KOPT-K1 (cell line): ENCODE results near the gene TMEM232.
"Not testable (repeated sequence)": the region's sequence is repeated elsewhere in the genome, so short reads cannot be mapped to it uniquely, and the experiment has no call there.

ENCODE experiments used
- H3K27ac ChIP-seq: fragments of 200-600 bp; sonication (generic); 2 replicates; pipeline ENCODE4 v1.5.1; 2016; ENCODE audit warnings: antibody characterized with exemption, mild to moderate bottlenecking, low read depth, low read length; ENCODE audit not compliant: poor library complexity, severe bottlenecking
- H3K36me3 ChIP-seq: fragments of 200-600 bp; sonication (generic); 2 replicates; pipeline ENCODE4 v1.5.1; 2017; ENCODE audit warnings: antibody characterized with exemption, mild to moderate bottlenecking, low read length, moderate library complexity; ENCODE audit not compliant: insufficient read depth
- H3K9me3 ChIP-seq: fragments of 200-600 bp; sonication (generic); 2 replicates; pipeline ENCODE4 v1.5.1; 2017; ENCODE audit warnings: antibody characterized with exemption, low read length, mild to moderate bottlenecking; ENCODE audit not compliant: insufficient read depth, poor library complexity, severe bottlenecking

TMEM232 gene

GRCh38 chr5:110536120-110537115, 190.1 kb downstream of the TMEM232 start:
- H3K27ac ChIP-seq: no peak overlapping the region
- no peaks in the 10 kb centered on the region for H3K9me3 ChIP-seq
- H3K36me3 ChIP-seq: no peaks in the 10 kb centered on the region

- not testable (repeated sequence) for H3K9me3 ChIP-seq, H3K36me3 ChIP-seq, H3K27ac ChIP-seq
Observed at GRCh38 chr5:110535146-110535545, 191.3 kb downstream of the TMEM232 start.

- Histone ChIP-seq H3K27ac (no peak overlapping the region), H3K36me3 (no peaks in the 10 kb centered on the region), H3K9me3 (peaks cover 4% of the 10 kb centered on the region)
Observed at GRCh38 chr5:110525762-110526161, 200.7 kb downstream of the TMEM232 start.

- H3K27ac ChIP-seq: no peak overlapping the region
- H3K9me3 ChIP-seq: peaks cover 4% of the 10 kb centered on the region
- no peaks in the 10 kb centered on the region for H3K36me3 ChIP-seq
Observed at GRCh38 chr5:110517396-110517795, 209.1 kb downstream of the TMEM232 start.

GRCh38 chr5:110514030-110514429, 212.4 kb downstream of the TMEM232 start:
- Histone ChIP-seq H3K36me3 (no peaks in the 10 kb centered on the region), H3K27ac (no peak overlapping the region), H3K9me3 (no peaks in the 10 kb centered on the region)

GRCh38 chr5:110512266-110512665, 214.2 kb downstream of the TMEM232 start:
- H3K27ac ChIP-seq: no peak overlapping the region
- no peaks in the 10 kb centered on the region for H3K36me3 ChIP-seq
- no peaks in the 10 kb centered on the region for H3K9me3 ChIP-seq

GRCh38 chr5:110510146-110510545, 216.3 kb downstream of the TMEM232 start:
- no peaks in the 10 kb centered on the region for H3K9me3 ChIP-seq
- H3K27ac ChIP-seq: no peak overlapping the region
- H3K36me3 ChIP-seq: no peaks in the 10 kb centered on the region

- Histone ChIP-seq H3K27ac (no peak overlapping the region), H3K9me3 (no peaks in the 10 kb centered on the region), H3K36me3 (no peaks in the 10 kb centered on the region)
Observed at GRCh38 chr5:110507972-110508371, 218.5 kb downstream of the TMEM232 start.

- H3K9me3 ChIP-seq: no peaks in the 10 kb centered on the region
- H3K27ac ChIP-seq: no peak overlapping the region
- H3K36me3 ChIP-seq: no peaks in the 10 kb centered on the region
Observed at GRCh38 chr5:110506378-110506777, 220.1 kb downstream of the TMEM232 start.

- H3K27ac ChIP-seq: no peak overlapping the region
- no peaks in the 10 kb centered on the region for H3K36me3 ChIP-seq
- H3K9me3 ChIP-seq: no peaks in the 10 kb centered on the region
Observed at GRCh38 chr5:110496276-110496675, 230.2 kb downstream of the TMEM232 start.

- Histone ChIP-seq H3K27ac (no peak overlapping the region), H3K36me3 (no peaks in the 10 kb centered on the region), H3K9me3 (no peaks in the 10 kb centered on the region)
Observed at GRCh38 chr5:110492446-110492845, 234.0 kb downstream of the TMEM232 start.

GRCh38 chr5:110478895-110479294, 247.6 kb downstream of the TMEM232 start:
- Histone ChIP-seq H3K9me3 (no peaks in the 10 kb centered on the region), H3K36me3 (no peaks in the 10 kb centered on the region), H3K27ac (no peak overlapping the region)

GRCh38 chr5:110477911-110478310, 248.6 kb downstream of the TMEM232 start:
- Histone ChIP-seq H3K36me3 (no peaks in the 10 kb centered on the region), H3K9me3 (no peaks in the 10 kb centered on the region), H3K27ac (no peak overlapping the region)

- Histone ChIP-seq H3K9me3 (peaks cover 11% of the 10 kb centered on the region), H3K36me3 (no peaks in the 10 kb centered on the region), H3K27ac (no peak overlapping the region)
Observed at GRCh38 chr5:110476164-110476563, 250.3 kb downstream of the TMEM232 start.

GRCh38 chr5:110475529-110475928, 250.9 kb downstream of the TMEM232 start:
- no peak overlapping the region for H3K27ac ChIP-seq
- peaks cover 15% of the 10 kb centered on the region for H3K9me3 ChIP-seq
- no peaks in the 10 kb centered on the region for H3K36me3 ChIP-seq

GRCh38 chr5:110469486-110469885, 257.0 kb downstream of the TMEM232 start:
- no peak overlapping the region for H3K27ac ChIP-seq
- H3K9me3 ChIP-seq: peaks cover 27% of the 10 kb centered on the region
- no peaks in the 10 kb centered on the region for H3K36me3 ChIP-seq
